Measurements from ENCODE around the gene CRYBA2. TPM values are rescaled to one million over a fixed set of nuclear protein-coding genes. Genes with fewer than 3 reads are reported as not detected.
A peak's percentile ranks its signal among the peaks of the same experiment; 100 is the strongest.

Gene CRYBA2
- total and polyA plus RNA-seq, 2 of the 8 experiments (the other 6 are each of a cell fraction or from before 2014, with no cell fraction given), result not detected

GRCh38 chr2:219002395-219003266, 9.4 kb upstream of the CRYBA2 start (continued):
- TF ChIP-seq EP300 (IDR thresholded peaks at IDR 0.05; ENCODE audit: borderline replicate concordance in 1 of 2, low read depth in 2 of 2, low read length in 2 of 2) (no peak), TBP (IDR thresholded peaks at IDR 0.05; ENCODE audit: low read depth, low read length) (peak; percentile 42; the same call in 1 of the 2 replicates), RNF2 (IDR thresholded peaks at IDR 0.05; ENCODE audit: borderline replicate concordance, low read depth, low read length, missing control alignments, poor library complexity, severe bottlenecking) (no peak), SP4 (IDR thresholded peaks at IDR 0.05; ENCODE audit: low read length) (no peak; the same call in 1 of the 2 replicates), KDM1A (IDR thresholded peaks at IDR 0.05; ENCODE audit: borderline replicate concordance, low read length) (no peak), CTBP2 (IDR thresholded peaks at IDR 0.05; ENCODE audit: borderline replicate concordance, insufficient read depth, insufficient read length, low read length) (peak; percentile 30), SIRT6 (IDR thresholded peaks at IDR 0.05; ENCODE audit: low read length) (no peak), CEBPB (IDR thresholded peaks at IDR 0.05; ENCODE audit: low read depth, low read length) (no peak), SIX5 (IDR thresholded peaks at IDR 0.05; ENCODE audit: low read depth, low read length) (no peak), PHF8 (conservative IDR thresholded peaks at IDR 0.05; ENCODE audit: low read depth, low read length) (0 out of 2 replicates have a peak, but pooled peaks have one; percentile 15), SUZ12 (IDR thresholded peaks at IDR 0.05; ENCODE audit: low read length) (peak; percentile 9; the same call in 1 of the 2 replicates), JUN (IDR thresholded peaks at IDR 0.05; ENCODE audit: low read depth, low read length) (no peak), ASH2L (IDR thresholded peaks at IDR 0.05; ENCODE audit: low read length) (peak; percentile 59), TAF1 (IDR thresholded peaks at IDR 0.05; ENCODE audit: low read depth, low read length) (peak; percentile 56; the same call in 1 of the 2 replicates), SRF (IDR thresholded peaks at IDR 0.05; ENCODE audit: low read depth, low read length) (0 out of 2 replicates have a peak, but pooled peaks have one; percentile 29), BCL11A (IDR thresholded peaks at IDR 0.05; ENCODE audit: low read depth in 2 of 2, low read length in 2 of 2) (no peak), BACH1 (IDR thresholded peaks at IDR 0.05; ENCODE audit: low read length) (peak; percentile 64), ATF3 (IDR thresholded peaks at IDR 0.05; ENCODE audit: insufficient read depth, low read depth, low read length) (no peak), KDM4A (IDR thresholded peaks at IDR 0.05; ENCODE audit: low read depth, low read length, severe bottlenecking) (peak; percentile 94), ZNF274 (IDR thresholded peaks at IDR 0.05; ENCODE audit: borderline replicate concordance, extremely low read depth, low read length) (no peak), TEAD4 (IDR thresholded peaks at IDR 0.05; ENCODE audit: low read depth, low read length) (no peak), TAF7 (optimal IDR thresholded peaks at IDR 0.05; ENCODE audit: borderline replicate concordance, low read depth, low read length) (peak; percentile 73)
